GM21390 (cell line): ENCODE data around the gene SBF2.

Experiments used
- ATAC-seq: cut with Tn5 transposase; IDR thresholded peaks from one replicate; pipeline ENCODE4 v1.9.1; 2021; ENCODE audit not compliant: unreplicated experiment

The SBF2 gene

DNA sequence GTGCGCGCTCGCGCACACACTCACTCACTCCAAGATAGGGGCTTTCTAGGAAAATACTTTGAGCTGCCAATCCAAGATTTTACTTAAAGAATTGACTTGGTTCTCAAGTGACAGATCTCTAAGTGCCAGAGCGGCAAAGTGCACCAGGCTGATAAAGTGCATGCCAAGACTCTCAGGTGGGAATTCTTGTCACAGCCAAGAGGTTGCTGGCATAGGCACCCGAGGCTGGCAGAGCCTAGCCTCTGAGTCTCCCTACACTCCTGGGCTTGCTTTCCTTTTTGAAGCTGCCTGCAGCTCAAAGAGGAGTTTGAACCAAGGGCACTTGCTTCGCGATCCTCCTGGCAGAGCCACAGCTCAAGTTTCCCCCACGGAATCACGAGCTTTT, 8.3 kb upstream of the SBF2 start:
- ATAC-seq = no peak

- ATAC-seq = no peak
These were observed 7.8 kb upstream of the SBF2 start for GRCh38 chr11:10301656-10302358.

DNA sequence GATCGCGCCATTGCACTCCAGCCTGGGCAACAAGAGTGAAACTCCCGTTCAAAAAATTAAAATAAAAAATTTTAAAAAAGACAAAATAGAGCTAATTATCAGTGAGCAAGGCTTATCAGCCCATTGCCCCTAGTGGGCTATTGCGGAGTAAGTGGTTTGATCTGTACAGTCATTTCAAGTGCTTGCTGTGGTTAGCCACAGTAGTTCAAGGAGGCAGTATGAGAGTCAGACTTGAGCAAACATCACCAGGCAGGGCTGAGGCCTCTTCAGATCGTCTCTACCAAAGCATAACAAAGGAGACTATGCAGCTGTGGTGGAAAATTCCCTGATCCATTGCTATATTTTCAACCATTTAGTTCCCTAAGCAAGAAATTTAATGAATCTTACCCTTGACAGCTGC, 4.3 kb upstream of the SBF2 start:
- peak; percentile 94 for ATAC-seq

DNA sequence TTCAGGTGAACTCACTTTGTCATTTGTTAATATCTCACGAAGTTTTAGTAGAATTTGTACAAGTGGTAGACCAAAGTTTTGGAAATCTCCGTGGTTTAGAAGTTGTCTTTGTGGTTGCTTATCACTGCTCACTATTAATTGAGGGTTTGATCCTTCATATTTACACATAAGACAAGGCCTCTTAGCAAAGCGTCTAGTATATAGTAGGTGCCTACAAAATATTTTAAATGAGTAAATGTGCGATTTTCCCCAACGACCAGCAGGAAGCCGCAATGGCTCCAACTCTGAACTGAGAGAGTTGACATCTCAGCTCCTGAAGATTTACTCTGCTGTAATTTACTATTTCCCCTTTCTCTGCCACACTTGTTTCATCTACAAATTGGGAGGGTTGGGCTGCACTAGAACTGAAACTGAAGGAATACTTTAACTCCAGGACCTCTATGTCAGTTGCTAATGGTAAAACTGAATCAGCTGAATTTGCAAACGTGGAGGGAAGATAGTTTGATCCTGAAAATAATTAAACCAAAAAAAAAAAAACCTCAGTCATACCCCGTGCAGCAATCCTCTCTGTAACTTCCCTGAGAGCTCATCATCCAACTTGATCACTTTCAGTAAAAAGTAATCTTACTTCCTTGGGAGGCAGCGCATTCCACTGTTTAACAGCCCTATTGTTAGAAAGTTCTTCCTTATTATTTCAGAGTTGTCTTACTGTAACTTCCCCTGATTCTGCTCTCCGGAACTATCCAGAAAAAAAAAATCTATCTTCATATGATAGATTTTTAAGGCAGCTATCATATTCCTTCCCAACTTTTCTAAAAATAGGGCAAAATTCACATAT, 1.3 kb upstream of the SBF2 start:
- ATAC-seq = no peak

GRCh38 chr11:10294290-10294953, 403 bp upstream of the SBF2 start:
- no peak for ATAC-seq

DNA sequence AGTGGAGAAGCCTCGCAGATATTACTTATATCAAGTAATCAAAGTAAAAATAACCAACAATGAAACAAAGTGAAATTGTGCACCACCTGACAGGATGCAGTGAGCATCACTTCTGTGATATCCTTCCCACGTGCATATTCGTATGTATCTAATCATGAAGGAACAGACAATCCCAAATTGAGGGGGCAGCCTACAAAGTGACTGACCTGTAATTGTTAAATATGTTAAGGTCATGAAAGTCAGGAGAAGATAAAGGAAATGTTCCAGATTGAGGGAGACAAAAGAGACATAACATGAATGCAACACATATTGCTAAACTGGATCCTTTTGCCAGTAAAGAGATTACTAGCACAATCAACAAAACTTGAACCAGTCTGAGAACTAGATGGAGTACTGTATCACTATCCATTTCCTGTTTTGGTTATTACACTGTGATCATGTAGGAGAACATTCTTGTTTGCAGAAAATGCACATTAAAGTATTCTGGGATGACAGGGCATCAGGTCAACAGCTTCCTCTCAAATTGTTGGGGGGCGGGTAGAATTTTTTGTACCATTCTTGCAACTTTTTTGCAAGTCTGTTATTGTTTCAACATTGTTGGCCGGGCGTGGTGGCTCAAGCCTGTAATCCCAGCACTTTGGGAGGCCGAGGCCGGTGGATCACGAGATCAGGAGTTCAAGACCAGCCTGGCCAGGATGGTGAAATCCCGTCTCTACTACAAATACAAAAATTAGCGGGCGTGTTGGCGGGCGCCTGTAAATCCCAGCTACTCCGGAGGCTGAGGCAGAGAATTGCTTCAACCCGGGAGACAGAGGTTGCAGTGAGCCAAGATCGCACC, 2.0 kb downstream of the SBF2 start:
- ATAC-seq = no peak

- no peak for ATAC-seq
These were observed 4.1 kb downstream of the SBF2 start for GRCh38 chr11:10289765-10290380.

- no peak for ATAC-seq
These were observed 4.9 kb downstream of the SBF2 start for GRCh38 chr11:10288881-10289764.

GRCh38 chr11:10287766-10288715, 6.0 kb downstream of the SBF2 start:
- ATAC-seq = no peak

- no peak for ATAC-seq
These were observed 6.9 kb downstream of the SBF2 start for GRCh38 chr11:10287140-10287539.

DNA sequence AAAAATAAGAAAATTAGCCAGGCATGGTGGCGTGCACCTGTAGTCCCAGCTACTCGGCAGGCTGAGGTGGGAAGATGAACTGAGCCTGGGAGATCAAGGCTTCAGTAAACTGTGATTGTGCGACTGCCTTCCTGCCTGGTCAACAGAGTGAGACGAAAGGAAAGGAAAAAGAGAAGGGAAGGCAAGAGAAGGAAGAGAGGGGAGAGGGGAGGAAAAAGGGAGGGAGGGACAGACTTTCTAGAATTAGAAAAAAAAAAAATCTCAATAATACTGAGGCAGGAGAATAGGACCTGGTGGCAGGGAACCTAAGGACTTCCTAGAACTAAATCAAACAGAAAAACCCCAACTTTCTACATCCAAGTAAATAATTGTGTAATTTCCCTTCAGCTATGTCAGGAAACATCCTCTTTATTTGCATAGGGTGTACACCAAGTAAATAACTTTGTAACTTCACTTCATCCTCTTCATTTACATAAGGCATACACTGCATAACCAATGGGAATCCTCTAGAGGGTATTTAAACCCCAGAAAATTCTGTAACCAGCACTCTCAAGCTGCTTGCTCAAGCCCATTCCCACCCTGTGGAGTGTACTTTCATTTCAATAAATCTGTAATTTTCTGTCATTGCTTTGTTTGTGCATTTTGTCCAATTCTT, 8.7 kb downstream of the SBF2 start:
- no peak for ATAC-seq

DNA sequence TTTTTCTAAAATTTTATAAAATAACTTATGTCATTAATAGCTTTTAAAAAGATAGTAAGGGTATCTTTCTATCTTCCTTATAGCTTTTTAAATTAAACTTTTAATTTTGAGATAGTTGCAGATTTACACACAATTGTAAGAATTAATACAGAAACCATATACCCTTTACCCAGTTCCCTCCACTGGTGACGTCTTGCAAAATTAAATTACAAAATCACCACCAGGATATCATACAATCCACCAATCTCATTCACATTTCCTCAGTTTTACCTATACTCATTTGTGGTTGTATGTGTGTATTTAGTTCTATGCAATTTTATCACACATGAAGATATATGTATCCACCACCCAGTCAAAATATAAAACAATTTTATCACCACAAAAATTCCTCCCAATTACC, 10.0 kb downstream of the SBF2 start:
- ATAC-seq = no peak

DNA sequence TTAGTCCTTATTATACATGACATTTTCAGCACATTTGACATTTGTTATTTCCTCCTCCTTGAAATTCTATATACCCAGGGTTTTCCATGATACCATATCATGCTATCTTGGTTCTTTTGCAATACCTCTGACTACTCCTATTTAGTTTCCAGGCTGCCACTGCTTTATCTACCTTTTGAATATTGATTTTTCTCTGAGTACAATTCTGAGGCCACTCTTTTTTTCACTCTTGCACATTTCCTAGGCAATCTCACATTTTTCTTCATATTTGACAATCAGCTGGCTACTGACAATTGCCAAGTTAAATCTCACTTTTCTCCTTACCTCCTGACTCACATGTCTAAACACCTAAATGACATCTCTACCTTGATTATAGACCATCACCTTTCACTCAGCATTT, 11.9 kb downstream of the SBF2 start:
- ATAC-seq = no peak

- no peak for ATAC-seq
These were observed 18.3 kb downstream of the SBF2 start for GRCh38 chr11:10275714-10276113.

DNA sequence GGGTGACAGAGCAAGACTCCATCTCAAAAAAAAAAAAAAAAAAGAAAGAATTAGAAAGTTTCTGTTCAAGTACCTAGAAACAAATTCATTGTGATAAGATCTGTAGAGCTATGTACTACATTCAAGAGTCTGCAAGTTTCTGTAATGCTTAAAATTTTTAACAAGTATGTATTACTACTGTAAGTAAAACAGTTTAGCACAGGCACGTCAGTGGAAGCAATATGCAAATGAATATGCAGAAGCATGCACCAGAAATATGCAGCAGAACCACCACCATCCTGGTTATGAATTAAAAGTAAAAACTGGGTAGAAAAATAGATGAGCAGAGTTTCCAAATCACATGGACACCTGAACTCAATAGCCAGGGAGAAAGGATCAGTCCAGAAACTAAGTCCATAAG, 19.3 kb downstream of the SBF2 start:
- ATAC-seq = no peak

GRCh38 chr11:10273738-10274137, 20.3 kb downstream of the SBF2 start:
- ATAC-seq = no peak

DNA sequence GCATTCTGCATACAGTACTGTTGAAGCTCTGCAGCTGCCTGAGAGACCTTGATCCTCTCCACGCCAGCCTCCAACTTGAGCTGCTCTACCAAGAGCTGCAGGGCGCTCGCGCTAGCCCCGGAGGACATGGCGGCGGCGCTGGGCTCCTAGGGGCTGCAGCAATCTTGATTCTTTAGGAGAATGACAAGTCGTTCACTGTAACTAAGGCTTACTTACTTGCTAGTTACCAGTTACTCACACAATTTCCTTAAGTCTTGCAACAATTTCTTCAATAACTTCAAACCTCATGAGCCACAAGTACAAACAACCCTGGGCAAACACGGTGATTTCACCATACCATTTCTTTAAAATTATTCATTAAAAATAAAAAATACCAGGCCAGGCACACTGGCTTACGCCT, 21.9 kb downstream of the SBF2 start:
- no peak for ATAC-seq
